HCT116 (cell line): ENCODE measurements around the gene OXCT1. TPM values are rescaled to one million over a fixed set of nuclear protein-coding genes. Genes with fewer than 3 reads are reported as not detected.

Source experiments
- ATAC-seq: fragments of 200-7000 bp; cut with Tn5 transposase; 2 replicates; pipeline ENCODE4 v1.9.1; 2020; ENCODE audit warnings: mild to moderate bottlenecking, moderate library complexity
- BruUV-seq: library from RNA; stranded (reverse); fragments of 400-500 nt; replicated peaks from 2 replicates; lab custom pipeline; 2021; lab: Mats Ljungman, UMichigan
- CTCF ChIA-PET: fragments of 300-600 bp; sonication (Branson Sonifier 250); formaldehyde crosslinking; loops from one replicate; lab custom pipeline; 2021; ENCODE audit warnings: antibody characterized with exemption; lab: Charles Lee
- POLR2A ChIA-PET: fragments of 300-600, 350-600 bp; sonication (Branson Sonifier 250); formaldehyde crosslinking; loops from one replicate; lab custom pipeline; 2021; ENCODE audit warnings: antibody characterized with exemption; lab: Charles Lee
- RAD21 ChIA-PET, 2 experiments: fragments of 300-600 bp; sonication (Branson Sonifier 250); formaldehyde crosslinking; loops; one replicate each; lab custom pipeline; 2023; ENCODE audit warnings: low total read pairs in 2 of 2; ENCODE audit not compliant: uncharacterized antibody in 2 of 2, unreplicated experiment in 2 of 2, low non-redundant PET in 1 of 2; lab: Charles Lee
- DNase-seq: peaks from one replicate; pipeline ENCODE4 v3.0.0-alpha.2; 2010; ENCODE audit warnings: low read depth, low spot score
- H2AFZ ChIP-seq: fragments of 200-600 bp; shearing (Covaris generic), sonication (generic); 2 replicates; pipeline ENCODE4 v1.6.1; 2017; ENCODE audit warnings: low read depth, mixed run types, mixed read lengths, antibody characterized with exemption, low read length; ENCODE audit not compliant: poor library complexity, severe bottlenecking
- H3K27ac ChIP-seq: 2 replicates; pipeline ENCODE4 v1.5.1; 2012; ENCODE audit warnings: low read depth, low read length
- H3K27me3 ChIP-seq: fragments of 200-600 bp; sonication (generic); 2 replicates; pipeline ENCODE4 v1.6.1; 2016; ENCODE audit warnings: mixed run types, low read length, mixed read lengths; ENCODE audit not compliant: insufficient read depth
- H3K36me3 ChIP-seq, 2 experiments: fragments of 200-500 bp in 1 of 2; fragments of 200-600 bp in 1 of 2; sonication (Bioruptor generic) in 1 of 2; sonication (generic) in 1 of 2; 2 replicates each; pipeline versions ENCODE4 v1.5.1 to v1.6.1; 2014 to 2016; ENCODE audit warnings: low read length in 2 of 2, inconsistent platforms in 1 of 2, mixed read lengths in 1 of 2, mixed run types in 1 of 2; ENCODE audit not compliant: insufficient read depth in 2 of 2, control insufficient read depth in 1 of 2
- H3K4me1 ChIP-seq, 2 experiments: fragments of 200-600 bp in 1 of 2; sonication (generic) in 1 of 2; 2 replicates each; pipeline versions ENCODE4 v1.5.1 to v1.6.1; 2012 to 2017; ENCODE audit warnings: low read length in 2 of 2, inconsistent platforms in 1 of 2, mild to moderate bottlenecking in 1 of 2, mixed read lengths in 1 of 2, mixed run types in 1 of 2, moderate library complexity in 1 of 2; ENCODE audit not compliant: insufficient read depth in 2 of 2, control insufficient read depth in 1 of 2
- H3K4me2 ChIP-seq: fragments of 200-600 bp; sonication (generic); 2 replicates; pipeline ENCODE4 v1.6.1; 2017; ENCODE audit warnings: mixed run types, low read length, mixed read lengths
- H3K4me3 ChIP-seq, 2 experiments: fragments of 200-600 bp in 1 of 2; sonication (generic) in 1 of 2; replicated peaks in 1 of 2; 2 replicates each; pipeline ENCODE4 v1.5.1; 2011 to 2016; ENCODE audit warnings: low read length in 2 of 2, control low read depth in 1 of 2, low read depth in 1 of 2, mild to moderate bottlenecking in 1 of 2, mixed read lengths in 1 of 2, mixed run types in 1 of 2
- H3K79me2 ChIP-seq: fragments of 200-600 bp; sonication (generic); 2 replicates; pipeline ENCODE4 v1.6.1; 2017; ENCODE audit warnings: mild to moderate bottlenecking, mixed run types, low read length, moderate library complexity, mixed read lengths; ENCODE audit not compliant: insufficient read depth
- H3K9ac ChIP-seq: fragments of 200-600 bp; sonication (generic); 2 replicates; pipeline ENCODE4 v1.6.1; 2016; ENCODE audit warnings: low read length, mixed read lengths
- H3K9me2 ChIP-seq: fragments of 200-600 bp; sonication (generic), shearing (Covaris generic); 2 replicates; pipeline ENCODE4 v1.6.1; 2017; ENCODE audit warnings: mixed run types, mild to moderate bottlenecking, moderate library complexity; ENCODE audit not compliant: insufficient read depth
- H3K9me3 ChIP-seq, 2 experiments: fragments of 200-500 bp in 1 of 2; fragments of 200-600 bp in 1 of 2; sonication (Bioruptor generic) in 1 of 2; sonication (generic) in 1 of 2; 2 replicates each; pipeline ENCODE4 v1.6.1; 2014 to 2017; ENCODE audit warnings: low read length in 2 of 2, mixed read lengths in 2 of 2, inconsistent platforms in 1 of 2, low read depth in 1 of 2, mild to moderate bottlenecking in 1 of 2, mixed run types in 1 of 2, moderate library complexity in 1 of 2; ENCODE audit not compliant: control insufficient read depth in 1 of 2, insufficient read depth in 1 of 2
- H4K20me1 ChIP-seq: fragments of 200-600 bp; sonication (generic), shearing (Covaris generic); 2 replicates; pipeline ENCODE4 v1.6.1; 2017; ENCODE audit warnings: mixed run types, mild to moderate bottlenecking, moderate library complexity; ENCODE audit not compliant: insufficient read depth
- CTCF ChIP-seq, 3 experiments: fragments of 200-600 bp in 1 of 3; sonication (generic) in 1 of 3; IDR thresholded peaks in 2 of 3; conservative IDR thresholded peaks in 1 of 3; 2 replicates each; pipeline ENCODE4 v1.5.1; 2012 to 2017; ENCODE audit warnings: low read depth in 2 of 3, low read length in 2 of 3, antibody characterized with exemption in 1 of 3, borderline replicate concordance in 1 of 3, control low read depth in 1 of 3, mild to moderate bottlenecking in 1 of 3, mixed read lengths in 1 of 3, mixed run types in 1 of 3, moderate library complexity in 1 of 3; ENCODE audit not compliant: insufficient read depth in 1 of 3
- POLR2AphosphoS5 ChIP-seq: IDR thresholded peaks from 2 replicates; pipeline ENCODE4 v1.6.1; 2011; ENCODE audit warnings: mild to moderate bottlenecking, low read depth, low read length, moderate library complexity
- RAD21 ChIP-seq: IDR thresholded peaks from 2 replicates; pipeline ENCODE4 v1.6.1; 2012; ENCODE audit warnings: low read depth, mild to moderate bottlenecking
- REST ChIP-seq: IDR thresholded peaks from 2 replicates; pipeline ENCODE4 v1.6.1; 2012; ENCODE audit warnings: low read depth
- TCF7L2 ChIP-seq: IDR thresholded peaks from 2 replicates; pipeline ENCODE4 v1.7.0; 2011; ENCODE audit warnings: borderline replicate concordance, inconsistent platforms; ENCODE audit not compliant: insufficient read depth, insufficient read length; ENCODE audit errors: extremely low read depth
- intact Hi-C: fragments of 100-400 bp; cut with micrococcal nuclease; formaldehyde crosslinking; loops from 2 replicates; pipeline ENCODE4 v1.10.0; 2022
- total RNA-seq: library from RNA; stranded (reverse); gene quantifications from one replicate; pipeline ENCODE4 v1.2.1, GENCODE V29; 2021; ENCODE audit not compliant: unreplicated experiment

Gene OXCT1
- total RNA-seq, 1 experiment from 2014 or later: 28.1 TPM

- ChIA-PET POLR2A (no interaction called here), RAD21 (interaction anchor here in 1 of 2 experiments (0.8 kb wide), 1 partner anchor 136 kb away, joined by 3 read pairs; no protein-coding TSS in a partner anchor), CTCF (interaction anchor here (1.4 to 2.0 kb wide), 3 partner anchors 133 to 350 kb away, joined by 3 to 28 read pairs (median 6); no protein-coding TSS in a partner anchor)
- Histone ChIP-seq H3K9ac (no peak overlapping the region), H3K9me2 (no peaks in the 10 kb centered on the region), H3K4me3 (no peak overlapping the region), H3K27me3 (peaks cover 5% of the 10 kb centered on the region; the same call in 1 of the 2 replicates), H2AFZ (no peak overlapping the region), H3K79me2 (no peaks in the 10 kb centered on the region), H3K9me3 (no peaks in the 10 kb centered on the region), H3K27ac (no peak overlapping the region), H3K36me3 (no peaks in the 10 kb centered on the region), H4K20me1 (no peaks in the 10 kb centered on the region), H3K4me1 (no peaks in the 10 kb centered on the region), H3K4me2 (no peak overlapping the region)
- DNase-seq: peak; percentile 21
- TF ChIP-seq REST: no peak
- TF ChIP-seq POLR2AphosphoS5: no peak
- TF ChIP-seq TCF7L2: no peak
- TF ChIP-seq RAD21: peak; percentile 75
- TF ChIP-seq CTCF (IDR thresholded peaks at IDR 0.05 in 2 of 3, conservative IDR thresholded peaks at IDR 0.05 in 1 of 3; ENCODE audit: borderline replicate concordance in 1 of 3, insufficient read depth in 1 of 3, low read depth in 2 of 3, low read length in 2 of 3): peak; percentile 39 to 64 (median 59); a peak in 5 of 6 replicates
- intact Hi-C loops: loop anchor here (1.0 to 10.0 kb wide), 3 partner anchors 135 to 1067 kb away; no protein-coding TSS in a partner anchor
- BruUV-seq: no TSS peak
- peak; percentile 94 for ATAC-seq
These were observed 162.2 kb downstream of the OXCT1 start for GRCh38 chr5:41707853-41708603.
